ENCODE results near the gene LILRA5.

DNA sequence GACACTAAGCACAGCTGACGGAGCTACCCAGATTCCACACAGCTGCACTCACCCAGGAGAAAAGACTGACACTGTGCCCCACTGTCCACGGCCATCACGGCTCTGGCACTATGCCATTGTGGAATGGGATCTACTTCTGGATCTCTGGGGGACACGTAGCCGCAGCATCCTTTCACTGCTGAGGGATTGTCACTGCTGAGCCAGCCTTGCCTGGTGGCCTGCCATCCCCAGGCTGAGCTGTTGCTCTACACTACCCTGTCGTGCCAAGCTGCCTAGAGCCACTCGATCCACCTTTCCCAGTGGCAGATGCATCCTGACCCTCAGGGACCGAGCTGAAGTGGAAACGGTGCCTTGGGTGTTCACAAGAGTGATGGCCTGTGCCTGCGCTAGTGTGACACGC is 50.9 kb downstream of the LILRA5 start:
- TF ChIP-seq, protein P1, sequence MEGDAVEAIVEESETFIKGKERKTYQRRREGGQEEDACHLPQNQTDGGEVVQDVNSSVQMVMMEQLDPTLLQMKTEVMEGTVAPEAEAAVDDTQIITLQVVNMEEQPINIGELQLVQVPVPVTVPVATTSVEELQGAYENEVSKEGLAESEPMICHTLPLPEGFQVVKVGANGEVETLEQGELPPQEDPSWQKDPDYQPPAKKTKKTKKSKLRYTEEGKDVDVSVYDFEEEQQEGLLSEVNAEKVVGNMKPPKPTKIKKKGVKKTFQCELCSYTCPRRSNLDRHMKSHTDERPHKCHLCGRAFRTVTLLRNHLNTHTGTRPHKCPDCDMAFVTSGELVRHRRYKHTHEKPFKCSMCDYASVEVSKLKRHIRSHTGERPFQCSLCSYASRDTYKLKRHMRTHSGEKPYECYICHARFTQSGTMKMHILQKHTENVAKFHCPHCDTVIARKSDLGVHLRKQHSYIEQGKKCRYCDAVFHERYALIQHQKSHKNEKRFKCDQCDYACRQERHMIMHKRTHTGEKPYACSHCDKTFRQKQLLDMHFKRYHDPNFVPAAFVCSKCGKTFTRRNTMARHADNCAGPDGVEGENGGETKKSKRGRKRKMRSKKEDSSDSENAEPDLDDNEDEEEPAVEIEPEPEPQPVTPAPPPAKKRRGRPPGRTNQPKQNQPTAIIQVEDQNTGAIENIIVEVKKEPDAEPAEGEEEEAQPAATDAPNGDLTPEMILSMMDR (conservative IDR thresholded peaks at IDR 0.05; ENCODE audit: low read depth, low read length) = no peak
- no peak for TF ChIP-seq RFX5 (IDR thresholded peaks at IDR 0.05; ENCODE audit: low read depth, low read length)
- no peak for TF ChIP-seq BHLHE40 (IDR thresholded peaks at IDR 0.05; ENCODE audit: low read depth, low read length)
- TF ChIP-seq RCOR1 (IDR thresholded peaks at IDR 0.05; ENCODE audit: insufficient replicate concordance, low read length) = no peak
- no peak for TF ChIP-seq POLR2A (IDR thresholded peaks at IDR 0.05; ENCODE audit: low read depth, low read length)
- TF ChIP-seq, protein P2, sequence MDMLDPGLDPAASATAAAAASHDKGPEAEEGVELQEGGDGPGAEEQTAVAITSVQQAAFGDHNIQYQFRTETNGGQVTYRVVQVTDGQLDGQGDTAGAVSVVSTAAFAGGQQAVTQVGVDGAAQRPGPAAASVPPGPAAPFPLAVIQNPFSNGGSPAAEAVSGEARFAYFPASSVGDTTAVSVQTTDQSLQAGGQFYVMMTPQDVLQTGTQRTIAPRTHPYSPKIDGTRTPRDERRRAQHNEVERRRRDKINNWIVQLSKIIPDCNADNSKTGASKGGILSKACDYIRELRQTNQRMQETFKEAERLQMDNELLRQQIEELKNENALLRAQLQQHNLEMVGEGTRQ (IDR thresholded peaks at IDR 0.05; ENCODE audit: low read depth, low read length) = no peak
- TF ChIP-seq CEBPB (IDR thresholded peaks at IDR 0.05; ENCODE audit: low read depth, low read length) = no peak

All from IMR-90 (cell line).